Caco-2 (cell line): ENCODE measurements around the gene RNGTT. TPM values are rescaled to one million over a fixed set of nuclear protein-coding genes. Genes with fewer than 3 reads are reported as not detected.
"Not testable (repeated sequence)": the region's sequence is repeated elsewhere in the genome, so short reads cannot be mapped to it uniquely, and the experiment has no call there.

ENCODE experiments used
- BruUV-seq: library from RNA; stranded (reverse); fragments of 400-500 nt; replicated peaks from 2 replicates; lab custom pipeline; 2021; lab: Mats Ljungman, UMichigan
- CTCF ChIA-PET: fragments of 300-600 bp; sonication (Branson Sonifier 250); formaldehyde crosslinking; loops from one replicate; lab custom pipeline; 2022; ENCODE audit warnings: antibody characterized with exemption; lab: Charles Lee
- POLR2A ChIA-PET: fragments of 300-600 bp; sonication (Branson Sonifier 250); formaldehyde crosslinking; loops from one replicate; lab custom pipeline; 2022; ENCODE audit warnings: antibody characterized with exemption; lab: Charles Lee
- DNase-seq, 2 experiments: peaks; one replicate each; pipeline versions ENCODE4 v3.0.0 to v3.0.0-alpha.2; 2020 to 2022
- H3K27me3 ChIP-seq: replicated peaks from 2 replicates; pipeline ENCODE4 v1.6.0; 2011; ENCODE audit warnings: low read length; ENCODE audit not compliant: control insufficient read depth, insufficient read depth
- H3K36me3 ChIP-seq: 2 replicates; pipeline ENCODE4 v1.5.1; 2011; ENCODE audit warnings: low read length; ENCODE audit not compliant: control insufficient read depth, insufficient read depth
- H3K4me1 ChIP-seq: fragments of 250-450 bp; sonication (Bioruptor Pico); 2 replicates; pipeline ENCODE4 v1.5.1; 2020; ENCODE audit warnings: mild to moderate bottlenecking
- H3K4me3 ChIP-seq: 2 replicates; pipeline ENCODE4 v1.5.1; 2011; ENCODE audit warnings: low read depth, mild to moderate bottlenecking, control low read depth, low read length
- H3K9me3 ChIP-seq: fragments of 250-450 bp; sonication (Bioruptor Pico); 2 replicates; pipeline ENCODE4 v1.5.1; 2020; ENCODE audit warnings: mild to moderate bottlenecking, moderate library complexity
- H3K27ac Mint-ChIP-seq: one replicate; pipeline ENCODE4 v1.8.0; 2022; ENCODE audit warnings: mixed read lengths; ENCODE audit not compliant: unreplicated experiment
- H3K27me3 Mint-ChIP-seq: one replicate; pipeline ENCODE4 v1.8.0; 2022; ENCODE audit warnings: mixed read lengths; ENCODE audit not compliant: insufficient read depth, unreplicated experiment
- H3K36me3 Mint-ChIP-seq: one replicate; pipeline ENCODE4 v1.8.0; 2022; ENCODE audit warnings: mild to moderate bottlenecking, mixed read lengths; ENCODE audit not compliant: insufficient read depth, unreplicated experiment
- H3K4me1 Mint-ChIP-seq: one replicate; pipeline ENCODE4 v1.8.0; 2022; ENCODE audit warnings: low read depth, mixed read lengths; ENCODE audit not compliant: unreplicated experiment
- H3K4me3 Mint-ChIP-seq: one replicate; pipeline ENCODE4 v1.8.0; 2022; ENCODE audit warnings: mild to moderate bottlenecking, moderate library complexity, mixed read lengths; ENCODE audit not compliant: unreplicated experiment
- H3K9me3 Mint-ChIP-seq: one replicate; pipeline ENCODE4 v1.8.0; 2022; ENCODE audit warnings: mixed read lengths; ENCODE audit not compliant: unreplicated experiment
- CTCF ChIP-seq, 2 experiments: fragments of 200-600 bp in 1 of 2; IDR thresholded peaks; 1 replicate in 1 of 2; 2 replicates in 1 of 2; pipeline versions ENCODE4 v1.5.1 to v1.8.0; 2011 to 2022; ENCODE audit warnings: antibody characterized with exemption in 1 of 2, control low read depth in 1 of 2, inconsistent platforms in 1 of 2, low read depth in 1 of 2, low read length in 1 of 2, mild to moderate bottlenecking in 1 of 2, moderate library complexity in 1 of 2; ENCODE audit not compliant: insufficient read depth in 1 of 2, severe bottlenecking in 1 of 2, unreplicated experiment in 1 of 2
- intact Hi-C: fragments of 100-400 bp; cut with micrococcal nuclease; formaldehyde crosslinking; loops from one replicate; pipeline ENCODE4 v1.10.0; 2022; ENCODE audit not compliant: unreplicated experiment
- total RNA-seq: library from RNA; stranded (reverse); gene quantifications from 2 replicates; pipeline ENCODE4 v1.2.3, GENCODE V29; 2022

Gene RNGTT
- total RNA-seq, 1 experiment from 2014 or later: 17.7 TPM

GRCh38 chr6:88840289-88840688 lies 123.1 kb downstream of the RNGTT start:
- no peaks in the 10 kb centered on the region for H3K9me3 Mint-ChIP-seq
- ChIA-PET POLR2A (no interaction called here), CTCF (no interaction called here)
- peaks cover 14% of the 10 kb centered on the region for H3K4me1 Mint-ChIP-seq
- H3K27me3 Mint-ChIP-seq: no peaks in the 10 kb centered on the region
- H3K36me3 Mint-ChIP-seq: no peaks in the 10 kb centered on the region
- H3K27me3 ChIP-seq: no peaks in the 10 kb centered on the region
- no peak overlapping the region for H3K4me3 Mint-ChIP-seq
- H3K4me1 ChIP-seq: peaks cover 6% of the 10 kb centered on the region
- no peak for TF ChIP-seq CTCF (IDR thresholded peaks at IDR 0.05; ENCODE audit: insufficient read depth in 1 of 2, low read depth in 1 of 2, low read length in 1 of 2, severe bottlenecking in 1 of 2, unreplicated experiment in 1 of 2)
- no TSS peak for BruUV-seq
- no peaks in the 10 kb centered on the region for H3K9me3 ChIP-seq
- H3K4me3 ChIP-seq: no peak overlapping the region
- H3K36me3 ChIP-seq: no peaks in the 10 kb centered on the region
- DNase-seq: no peak
- H3K27ac Mint-ChIP-seq: no peak overlapping the region
- intact Hi-C loops: no loop called here

- Mint-ChIP-seq H3K4me1 (peaks cover 14% of the 10 kb centered on the region), H3K4me3 (no peak overlapping the region), H3K9me3 (no peaks in the 10 kb centered on the region), H3K27me3 (no peaks in the 10 kb centered on the region), H3K27ac (no peak overlapping the region), H3K36me3 (no peaks in the 10 kb centered on the region)
- ChIA-PET CTCF (no interaction called here), POLR2A (no interaction called here)
- no TSS peak for BruUV-seq
- Histone ChIP-seq H3K27me3 (no peaks in the 10 kb centered on the region), H3K4me1 (peaks cover 6% of the 10 kb centered on the region), H3K36me3 (no peaks in the 10 kb centered on the region), H3K4me3 (no peak overlapping the region), H3K9me3 (no peaks in the 10 kb centered on the region)
- TF ChIP-seq CTCF (IDR thresholded peaks at IDR 0.05; ENCODE audit: insufficient read depth in 1 of 2, low read depth in 1 of 2, low read length in 1 of 2, severe bottlenecking in 1 of 2, unreplicated experiment in 1 of 2): no peak
- intact Hi-C loops: no loop called here
- no peak for DNase-seq
These were observed 124.1 kb downstream of the RNGTT start for GRCh38 chr6:88839280-88839679.

- H3K4me1 Mint-ChIP-seq: no peaks in the 10 kb centered on the region
- intact Hi-C loops: no loop called here
- CTCF ChIA-PET: no interaction called here
- H3K9me3 ChIP-seq: peaks cover 10% of the 10 kb centered on the region; the same call in 1 of the 2 replicates
- no peaks in the 10 kb centered on the region for H3K36me3 ChIP-seq
- H3K4me3 Mint-ChIP-seq: no peak overlapping the region
- H3K27me3 Mint-ChIP-seq: no peaks in the 10 kb centered on the region
- no peaks in the 10 kb centered on the region for H3K27me3 ChIP-seq
- no peak for TF ChIP-seq CTCF (IDR thresholded peaks at IDR 0.05; ENCODE audit: insufficient read depth in 1 of 2, low read depth in 1 of 2, low read length in 1 of 2, severe bottlenecking in 1 of 2, unreplicated experiment in 1 of 2)
- H3K9me3 Mint-ChIP-seq: peaks cover 7% of the 10 kb centered on the region
- POLR2A ChIA-PET: no interaction called here
- DNase-seq: no peak
- peaks cover 7% of the 10 kb centered on the region for H3K36me3 Mint-ChIP-seq
- H3K27ac Mint-ChIP-seq: no peak overlapping the region
- no peaks in the 10 kb centered on the region for H3K4me1 ChIP-seq
- no peak overlapping the region for H3K4me3 ChIP-seq
- no TSS peak for BruUV-seq
These were observed 128.2 kb downstream of the RNGTT start for GRCh38 chr6:88835210-88835609.

GRCh38 chr6:88833071-88833470 lies 130.3 kb downstream of the RNGTT start:
- H3K4me1 Mint-ChIP-seq, H3K9me3 ChIP-seq, H3K4me3 ChIP-seq, H3K27ac Mint-ChIP-seq, H3K27me3 ChIP-seq, H3K4me1 ChIP-seq, H3K36me3 Mint-ChIP-seq, intact Hi-C loops, H3K27me3 Mint-ChIP-seq, POLR2A ChIA-PET, H3K36me3 ChIP-seq, H3K4me3 Mint-ChIP-seq, DNase-seq, CTCF ChIA-PET, BruUV-seq: not testable (repeated sequence)
- H3K9me3 Mint-ChIP-seq: peaks cover 21% of the 10 kb centered on the region

- H3K27ac Mint-ChIP-seq, H3K27me3 ChIP-seq, H3K27me3 Mint-ChIP-seq, H3K36me3 Mint-ChIP-seq, H3K4me3 ChIP-seq, POLR2A ChIA-PET, intact Hi-C loops, CTCF ChIA-PET, H3K4me1 ChIP-seq, H3K9me3 ChIP-seq, H3K4me3 Mint-ChIP-seq, BruUV-seq, H3K4me1 Mint-ChIP-seq, H3K36me3 ChIP-seq: not testable (repeated sequence)
- peaks cover 21% of the 10 kb centered on the region for H3K9me3 Mint-ChIP-seq
- DNase-seq: peak in 1 of 2 experiments; percentile 5
These were observed 135.8 kb downstream of the RNGTT start for GRCh38 chr6:88827599-88827998.
